AG04450 (cell line): ENCODE data around the gene CRIM1. TPM values are rescaled to one million over a fixed set of nuclear protein-coding genes. Genes with fewer than 3 reads are reported as not detected.

Experiments
- CTCF ChIA-PET: fragments of 300-600, 350-600 bp; formaldehyde crosslinking; extraction: SDS; loops from one replicate; lab custom pipeline; 2022; ENCODE audit warnings: antibody characterized with exemption, inconsistent platforms; lab: Charles Lee
- POLR2A ChIA-PET: fragments of 350-600 bp; formaldehyde crosslinking; extraction: SDS; loops from one replicate; lab custom pipeline; 2021; ENCODE audit warnings: antibody characterized with exemption, inconsistent platforms; lab: Yijun Ruan, JAX
- DNase-seq: peaks from one replicate; pipeline ENCODE4 v3.0.0-alpha.2; 2011; ENCODE audit warnings: low read depth, low spot score
- H3K27ac ChIP-seq: one replicate; pipeline ENCODE4 v1.5.1; 2012; ENCODE audit warnings: low read depth, low read length, control low read depth
- H3K27me3 ChIP-seq: one replicate; pipeline ENCODE4 v1.6.0; 2012; ENCODE audit warnings: low read length; ENCODE audit not compliant: control insufficient read depth, insufficient read depth
- H3K4me3 ChIP-seq: 2 replicates; pipeline ENCODE4 v1.5.1; 2011; ENCODE audit warnings: mild to moderate bottlenecking, low read depth, low read length, control low read depth
- H3K9me3 ChIP-seq: 2 replicates; pipeline ENCODE4 v1.5.1; 2012; ENCODE audit warnings: low read length; ENCODE audit not compliant: control insufficient read depth, insufficient read depth
- polyA plus RNA-seq: library from polyadenylated mRNA; depleted of rRNA; stranded (reverse); fragments of >200 nt; gene quantifications from 2 replicates; pipeline ENCODE4 v1.2.3, GENCODE V29; 2011
- TF ChIP-seq, protein P1 (sequence below): IDR thresholded peaks from 2 replicates; pipeline ENCODE4 v1.5.1; 2011; ENCODE audit warnings: low read depth, low read length, control low read depth, inconsistent platforms

CRIM1 gene
- polyA plus RNA-seq, 1 experiment: 142 TPM

DNA sequence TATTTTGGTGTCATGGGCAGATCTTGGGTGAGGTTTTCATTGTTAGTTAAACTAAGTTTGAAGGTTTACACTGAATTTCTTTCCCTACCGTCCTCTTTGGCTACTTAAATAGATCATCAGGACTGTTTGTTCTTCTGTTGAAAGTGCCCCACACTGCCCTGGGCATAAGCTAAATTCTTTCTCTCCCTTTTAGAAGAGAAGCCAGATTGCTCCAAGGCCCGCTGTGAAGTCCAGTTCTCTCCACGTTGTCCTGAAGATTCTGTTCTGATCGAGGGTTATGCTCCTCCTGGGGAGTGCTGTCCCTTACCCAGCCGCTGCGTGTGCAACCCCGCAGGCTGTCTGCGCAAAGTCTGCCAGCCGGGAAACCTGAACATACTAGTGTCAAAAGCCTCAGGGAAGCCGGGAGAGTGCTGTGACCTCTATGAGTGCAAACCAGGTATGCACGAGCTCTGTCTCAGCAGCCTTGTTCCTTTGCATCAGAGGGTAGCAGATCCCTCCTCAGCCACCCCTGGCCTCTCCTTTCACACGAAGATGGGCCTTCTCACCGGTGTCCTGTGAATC lies 85.6 kb downstream of the CRIM1 start:
- TF ChIP-seq, protein P1, sequence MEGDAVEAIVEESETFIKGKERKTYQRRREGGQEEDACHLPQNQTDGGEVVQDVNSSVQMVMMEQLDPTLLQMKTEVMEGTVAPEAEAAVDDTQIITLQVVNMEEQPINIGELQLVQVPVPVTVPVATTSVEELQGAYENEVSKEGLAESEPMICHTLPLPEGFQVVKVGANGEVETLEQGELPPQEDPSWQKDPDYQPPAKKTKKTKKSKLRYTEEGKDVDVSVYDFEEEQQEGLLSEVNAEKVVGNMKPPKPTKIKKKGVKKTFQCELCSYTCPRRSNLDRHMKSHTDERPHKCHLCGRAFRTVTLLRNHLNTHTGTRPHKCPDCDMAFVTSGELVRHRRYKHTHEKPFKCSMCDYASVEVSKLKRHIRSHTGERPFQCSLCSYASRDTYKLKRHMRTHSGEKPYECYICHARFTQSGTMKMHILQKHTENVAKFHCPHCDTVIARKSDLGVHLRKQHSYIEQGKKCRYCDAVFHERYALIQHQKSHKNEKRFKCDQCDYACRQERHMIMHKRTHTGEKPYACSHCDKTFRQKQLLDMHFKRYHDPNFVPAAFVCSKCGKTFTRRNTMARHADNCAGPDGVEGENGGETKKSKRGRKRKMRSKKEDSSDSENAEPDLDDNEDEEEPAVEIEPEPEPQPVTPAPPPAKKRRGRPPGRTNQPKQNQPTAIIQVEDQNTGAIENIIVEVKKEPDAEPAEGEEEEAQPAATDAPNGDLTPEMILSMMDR: no peak
- Histone ChIP-seq H3K27ac (peak overlapping the region; percentile 69), H3K9me3 (no peaks in the 10 kb centered on the region), H3K4me3 (no peak overlapping the region), H3K27me3 (no peaks in the 10 kb centered on the region)
- DNase-seq: no peak
- ChIA-PET CTCF (interaction anchor here (0.9 to 1.3 kb wide), 3 partner anchors 19 to 88 kb away, joined by 3 to 5 read pairs (median 3); no protein-coding TSS in a partner anchor), POLR2A (interaction anchor here (0.6 kb wide), 2 partner anchors 47 to 63 kb away, joined by 8 to 10 read pairs; no protein-coding TSS in a partner anchor)

DNA sequence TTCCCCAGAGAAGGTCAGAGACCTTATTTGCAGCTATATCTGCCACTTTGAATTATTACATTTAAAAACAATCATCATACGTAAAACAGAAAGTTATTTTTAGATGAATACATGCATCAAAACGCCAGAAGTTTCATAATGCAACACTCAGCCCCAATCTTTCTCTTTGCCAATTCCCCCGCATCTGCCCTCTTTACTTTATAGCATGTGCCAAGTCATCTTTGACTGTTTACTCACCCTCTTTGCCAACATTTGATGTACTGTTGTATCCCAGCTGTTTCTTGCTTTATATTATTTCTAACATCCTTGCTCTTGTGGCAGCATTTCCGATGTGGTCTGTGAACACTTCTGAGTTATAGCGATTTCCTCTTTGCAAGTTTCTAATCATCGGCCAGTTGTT lies 86.2 kb downstream of the CRIM1 start:
- ChIA-PET POLR2A (interaction anchor here (0.6 kb wide), 1 partner anchor 47 kb away, joined by 10 read pairs; no protein-coding TSS in a partner anchor), CTCF (interaction anchor here (1.1 to 1.3 kb wide), 2 partner anchors 18 to 89 kb away, joined by 3 to 5 read pairs; no protein-coding TSS in a partner anchor)
- no peaks in the 10 kb centered on the region for H3K9me3 ChIP-seq
- no peaks in the 10 kb centered on the region for H3K27me3 ChIP-seq
- TF ChIP-seq, protein P1: no peak
- no peak overlapping the region for H3K27ac ChIP-seq
- H3K4me3 ChIP-seq: no peak overlapping the region; the same call in 1 of the 2 replicates
- DNase-seq: no peak

DNA sequence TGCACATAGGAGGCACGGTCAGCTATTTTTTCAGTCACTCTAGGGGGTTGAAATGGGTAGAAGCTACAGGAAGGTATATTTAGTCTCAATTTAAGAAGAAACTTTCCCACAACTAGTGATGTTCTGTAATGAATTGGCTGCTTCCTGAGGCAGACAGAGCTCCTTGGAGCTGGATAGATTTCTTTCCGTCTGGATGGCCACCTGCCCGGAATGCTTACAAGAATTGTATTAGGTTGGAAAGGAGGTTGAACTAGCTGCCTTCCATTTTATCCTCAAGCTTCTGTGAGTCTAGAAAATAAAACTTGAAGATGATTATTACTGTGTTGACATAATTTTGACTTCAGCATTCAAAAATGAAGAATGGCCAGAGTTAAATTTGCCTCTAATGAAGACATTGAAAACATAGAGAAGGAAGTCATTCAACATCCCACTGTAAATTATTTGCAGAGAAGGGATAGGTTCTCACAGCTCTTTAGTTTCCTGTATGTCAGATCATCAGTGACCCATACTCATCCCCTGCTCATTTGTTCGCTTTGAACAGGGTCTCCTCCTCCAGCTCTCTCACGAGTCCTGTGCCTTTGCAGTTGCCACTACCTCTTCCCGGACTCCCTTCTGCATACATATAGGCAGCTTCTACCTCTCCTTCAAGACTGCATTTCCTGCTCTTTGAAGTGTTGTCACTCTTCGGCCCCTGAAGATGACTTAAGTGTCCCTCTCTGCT lies 88.8 kb downstream of the CRIM1 start:
- no peak overlapping the region for H3K4me3 ChIP-seq
- TF ChIP-seq, protein P1: no peak
- DNase-seq: no peak
- ChIA-PET POLR2A (no interaction called here), CTCF (interaction anchor here (0.6 to 1.3 kb wide), 2 partner anchors 15 to 341 kb away, joined by 3 to 4 read pairs; no protein-coding TSS in a partner anchor)
- H3K27ac ChIP-seq: no peak overlapping the region
- H3K9me3 ChIP-seq: no peaks in the 10 kb centered on the region
- no peaks in the 10 kb centered on the region for H3K27me3 ChIP-seq

DNA sequence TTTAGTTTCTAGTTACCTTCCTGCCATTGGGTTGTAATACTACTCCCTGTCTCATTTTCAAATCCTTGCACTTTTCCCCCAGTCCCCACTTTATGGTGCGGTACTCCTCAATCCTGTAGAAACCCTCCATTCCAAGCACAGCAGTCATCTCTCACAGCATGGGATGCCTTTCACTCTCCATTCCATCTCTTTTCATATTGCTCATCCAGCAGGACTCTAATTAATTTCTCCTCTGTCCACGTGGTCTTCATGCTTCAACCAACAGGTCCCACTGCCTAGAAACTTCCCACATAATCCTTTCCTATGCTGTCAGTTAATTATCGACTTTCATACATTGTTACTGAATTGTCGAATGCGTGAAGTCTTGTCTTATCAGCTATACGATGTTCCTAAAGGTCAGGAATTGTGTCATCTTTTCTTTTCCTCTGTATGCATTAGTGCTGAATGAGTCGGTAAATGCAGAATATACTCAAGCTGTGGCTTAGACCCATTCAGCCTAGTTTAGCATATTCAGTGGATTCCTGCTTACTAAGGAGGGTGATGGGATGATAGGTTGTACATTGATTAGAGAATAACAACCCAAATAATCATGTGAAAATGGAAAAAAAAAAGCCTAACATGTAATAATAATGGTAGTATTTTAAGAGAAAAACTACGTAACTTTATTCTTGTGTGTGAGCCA lies 89.7 kb downstream of the CRIM1 start:
- H3K9me3 ChIP-seq: no peaks in the 10 kb centered on the region
- TF ChIP-seq, protein P1: no peak
- no peaks in the 10 kb centered on the region for H3K27me3 ChIP-seq
- no peak overlapping the region for H3K4me3 ChIP-seq
- H3K27ac ChIP-seq: no peak overlapping the region
- CTCF ChIA-PET: no interaction called here
- POLR2A ChIA-PET: no interaction called here
- no peak for DNase-seq
